ENCODE measurements around the gene MYO1G. TPM values are rescaled to one million over a fixed set of nuclear protein-coding genes. Genes with fewer than 3 reads are reported as not detected.
A peak's percentile ranks its signal among the peaks of the same experiment; 100 is the strongest.

MYO1G gene
- total RNA-seq, 2 experiments from 2014 or later, result 369 to 376 TPM

DNA sequence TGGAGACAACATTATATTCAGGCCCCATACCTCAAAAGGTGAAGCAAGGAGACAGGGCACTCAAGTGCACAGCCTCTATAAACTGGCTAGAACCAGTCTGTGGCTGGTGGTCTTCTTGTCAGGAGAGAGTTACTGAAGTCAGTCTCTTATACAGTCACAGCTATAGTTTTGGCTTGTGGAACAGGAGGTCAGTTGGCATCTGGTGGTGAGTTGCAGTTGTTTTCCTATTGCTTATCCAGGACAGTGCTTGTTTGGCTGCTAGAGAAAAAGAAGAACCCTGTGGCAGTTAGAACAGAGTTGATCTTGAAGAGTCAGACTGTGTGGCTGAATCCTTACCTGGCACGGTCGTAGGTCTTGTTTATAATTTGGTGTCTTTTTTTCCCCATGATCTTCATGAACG lies 38.4 kb upstream of the MYO1G start:
- H3K27ac Mint-ChIP-seq, result no peak overlapping the region
- no peak for DNase-seq
- no peak overlapping the region for H3K4me3 Mint-ChIP-seq
- POLR2A ChIA-PET, result no interaction called here
- H3K4me1 Mint-ChIP-seq, result peaks cover 41% of the 10 kb centered on the region
- H3K9me3 Mint-ChIP-seq (ENCODE audit: low read depth), result no peaks in the 10 kb centered on the region
- CTCF ChIA-PET, result no interaction called here
- intact Hi-C loops (cut with DNase I, micrococcal nuclease), result no loop called here
- ATAC-seq, result no peak
- H3K36me3 Mint-ChIP-seq (ENCODE audit: low read depth), result peaks cover 45% of the 10 kb centered on the region
- H3K27me3 Mint-ChIP-seq, result no peaks in the 10 kb centered on the region

DNA sequence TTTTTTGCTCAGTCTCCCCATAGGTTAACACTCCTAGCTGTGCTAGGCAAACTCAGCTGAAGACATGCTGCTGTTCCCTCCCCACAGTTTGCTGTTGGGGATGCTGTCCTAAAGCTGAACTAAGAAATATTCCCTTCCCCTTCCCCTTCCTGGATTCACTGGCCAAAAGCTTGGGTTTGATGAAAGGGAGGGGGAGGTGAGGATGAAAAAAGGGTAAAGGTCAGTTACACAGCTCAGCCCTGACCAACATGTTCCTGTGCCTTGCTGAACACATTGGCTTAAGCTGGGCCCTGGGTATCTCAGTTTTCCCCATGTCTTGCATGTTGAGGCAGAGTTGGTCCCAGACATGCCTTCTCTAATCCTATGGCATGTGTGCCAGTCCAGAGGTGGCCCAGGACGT lies 36.5 kb upstream of the MYO1G start:
- POLR2A ChIA-PET, result interaction anchor here (1.3 kb wide), 1 partner anchor 13 kb away, joined by 3 read pairs; no protein-coding TSS in a partner anchor

DNA sequence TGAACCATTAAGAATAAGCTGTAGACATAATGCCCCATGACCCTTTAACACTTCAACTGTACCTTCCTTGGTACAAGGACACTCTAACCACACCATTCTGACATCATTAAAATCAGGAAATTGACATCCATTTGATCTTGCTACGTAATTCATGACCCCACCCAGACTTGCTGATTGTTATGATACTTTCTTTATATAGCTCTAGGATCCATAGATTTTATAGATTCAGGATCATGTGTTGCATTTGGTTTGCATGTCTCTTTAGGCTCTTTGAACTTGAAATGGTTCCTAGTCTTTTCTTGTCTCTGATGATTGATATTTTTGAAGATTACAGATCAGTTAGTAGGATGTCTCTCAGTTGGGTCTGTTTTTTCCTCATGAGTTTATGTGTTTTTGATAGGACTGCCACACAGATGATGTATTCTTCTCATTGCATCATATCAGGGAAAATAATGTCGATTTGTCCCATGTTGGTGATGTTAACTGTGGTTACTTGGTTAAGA lies 34.7 kb upstream of the MYO1G start:
- intact Hi-C loops (cut with DNase I, micrococcal nuclease), result no loop called here
- DNase-seq, result no peak
- POLR2A ChIA-PET, result interaction anchor here (1.0 kb wide), 1 partner anchor 11 kb away, joined by 3 read pairs; no protein-coding TSS in a partner anchor

More for the DNA sequence above, 36.5 kb upstream of the MYO1G start:
- H3K36me3 Mint-ChIP-seq (ENCODE audit: low read depth), result peaks cover 47% of the 10 kb centered on the region
- H3K4me1 Mint-ChIP-seq, result peaks cover 30% of the 10 kb centered on the region
- H3K27me3 Mint-ChIP-seq, result no peaks in the 10 kb centered on the region
- H3K27ac Mint-ChIP-seq, result no peak overlapping the region
- no peaks in the 10 kb centered on the region for H3K9me3 Mint-ChIP-seq (ENCODE audit: low read depth)
- CTCF ChIA-PET, result interaction anchor here (0.7 to 1.3 kb wide), 5 partner anchors 12 to 42 kb away, joined by 3 to 5 read pairs (median 3); no protein-coding TSS in a partner anchor
- no peak for ATAC-seq
- DNase-seq, result no peak
- no peak overlapping the region for H3K4me3 Mint-ChIP-seq
- intact Hi-C loops (cut with DNase I, micrococcal nuclease), result no loop called here

DNA sequence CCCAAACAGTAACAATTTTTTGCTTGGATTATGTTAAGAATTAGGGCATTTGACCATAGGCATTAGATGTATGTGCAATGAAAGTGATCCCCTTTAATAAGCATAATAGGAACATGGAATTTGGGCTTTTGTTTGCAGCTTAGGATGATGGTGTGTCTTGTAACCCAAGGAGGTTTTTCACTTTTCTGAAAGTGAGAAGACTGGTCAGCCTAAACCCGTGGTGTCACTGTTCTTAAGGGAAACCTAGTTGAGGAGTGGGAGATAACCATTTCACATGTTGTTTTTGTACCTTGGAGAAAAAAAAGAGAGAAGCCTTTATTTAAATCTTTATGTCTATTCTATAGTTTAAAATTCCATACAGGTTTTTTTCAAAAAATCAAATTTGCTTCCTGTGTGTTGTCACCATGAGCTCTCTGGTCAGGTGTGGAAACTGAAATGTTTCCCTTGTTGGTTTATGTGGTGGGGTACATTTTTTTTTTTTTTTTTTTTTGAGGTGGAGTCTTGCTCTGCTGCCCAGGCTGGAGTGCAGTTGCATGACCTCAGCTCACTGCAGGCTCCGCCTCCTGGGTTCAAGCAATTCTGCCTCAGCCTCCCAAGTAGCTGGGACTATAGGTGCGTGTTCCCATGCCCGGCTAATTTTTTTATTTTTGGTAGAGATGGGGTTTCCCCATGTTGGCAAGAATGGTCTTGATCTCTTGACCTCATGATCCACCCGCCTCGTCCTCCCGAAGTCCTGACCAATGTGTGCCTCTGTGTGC lies 28.9 kb upstream of the MYO1G start:
- H3K27me3 Mint-ChIP-seq, result no peaks in the 10 kb centered on the region
- ChIA-PET POLR2A (no interaction called here), CTCF (interaction anchor here (0.7 to 1.0 kb wide), 4 partner anchors 13 to 191 kb away, joined by 3 to 5 read pairs (median 3); no protein-coding TSS in a partner anchor)
- no peak overlapping the region for H3K4me3 Mint-ChIP-seq
- H3K4me1 Mint-ChIP-seq, result peaks cover 60% of the 10 kb centered on the region
- no peaks in the 10 kb centered on the region for H3K9me3 Mint-ChIP-seq (ENCODE audit: low read depth)
- peaks cover 44% of the 10 kb centered on the region for H3K36me3 Mint-ChIP-seq (ENCODE audit: low read depth)
- DNase-seq, result no peak
- peak; percentile 36 for ATAC-seq
- intact Hi-C loops (cut with DNase I, micrococcal nuclease), result no loop called here
- H3K27ac Mint-ChIP-seq, result peak overlapping the region; percentile 48

More for the DNA sequence above, 34.7 kb upstream of the MYO1G start:
- ATAC-seq, result peak; percentile 26
- H3K9me3 Mint-ChIP-seq (ENCODE audit: low read depth), result no peaks in the 10 kb centered on the region
- H3K27ac Mint-ChIP-seq, result peak overlapping the region; percentile 44
- H3K27me3 Mint-ChIP-seq, result no peaks in the 10 kb centered on the region
- H3K4me1 Mint-ChIP-seq, result peaks cover 36% of the 10 kb centered on the region
- CTCF ChIA-PET, result interaction anchor here (0.8 to 1.8 kb wide), 2 partner anchors 12 kb away, joined by 3 to 4 read pairs; no protein-coding TSS in a partner anchor
- peaks cover 50% of the 10 kb centered on the region for H3K36me3 Mint-ChIP-seq (ENCODE audit: low read depth)
- H3K4me3 Mint-ChIP-seq, result no peak overlapping the region

DNA sequence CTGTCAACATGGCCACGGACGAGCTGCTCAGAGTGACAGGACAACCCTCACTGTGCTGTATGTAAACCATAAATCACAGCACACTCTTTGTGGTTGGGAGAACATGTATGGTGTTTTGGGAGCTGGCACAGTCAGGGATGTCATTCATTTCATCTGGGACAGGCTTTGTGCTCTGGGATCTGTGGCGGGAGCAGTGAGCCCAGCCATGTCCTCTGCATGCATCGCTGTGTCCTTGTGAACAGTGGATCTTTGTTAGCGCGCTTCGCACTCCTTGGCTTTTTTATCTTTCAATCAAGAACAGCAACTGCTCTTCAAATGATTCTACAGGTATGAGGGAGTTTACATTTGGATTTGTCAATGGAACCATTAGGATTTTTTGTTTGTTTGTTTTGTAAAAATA lies 28.3 kb upstream of the MYO1G start:
- DNase-seq, result no peak
- ATAC-seq, result no peak
- peaks cover 43% of the 10 kb centered on the region for H3K36me3 Mint-ChIP-seq (ENCODE audit: low read depth)
- H3K4me1 Mint-ChIP-seq, result peaks cover 60% of the 10 kb centered on the region
- POLR2A ChIA-PET, result no interaction called here
- peak overlapping the region; percentile 1 for H3K27ac Mint-ChIP-seq
- intact Hi-C loops (cut with DNase I, micrococcal nuclease), result no loop called here
- H3K27me3 Mint-ChIP-seq, result no peaks in the 10 kb centered on the region
- CTCF ChIA-PET, result interaction anchor here (0.7 to 1.0 kb wide), 2 partner anchors 150 to 191 kb away, joined by 3 read pairs; no protein-coding TSS in a partner anchor
- no peak overlapping the region for H3K4me3 Mint-ChIP-seq
- no peaks in the 10 kb centered on the region for H3K9me3 Mint-ChIP-seq (ENCODE audit: low read depth)

DNA sequence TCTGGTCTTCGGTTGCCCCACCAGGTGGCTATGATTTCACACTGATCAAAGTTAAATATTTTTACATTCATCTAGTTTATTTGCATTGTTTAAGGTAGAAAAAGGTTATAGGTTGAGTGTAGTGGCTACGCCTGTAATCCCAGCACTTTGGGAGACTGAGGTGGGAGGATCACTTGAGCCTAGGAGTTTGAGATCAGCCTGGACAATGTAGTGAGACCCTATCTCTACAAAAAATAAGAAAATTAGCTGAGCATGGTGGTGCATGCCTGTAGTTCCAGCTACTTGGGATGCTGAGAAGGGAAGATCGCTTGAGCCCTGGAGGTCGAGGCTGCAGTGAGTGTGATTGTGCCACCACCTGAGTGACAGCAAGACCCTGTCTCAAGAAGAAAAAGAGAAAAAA lies 25.0 kb upstream of the MYO1G start:
- Mint-ChIP-seq H3K4me3 (no peak overlapping the region), H3K9me3 (ENCODE audit: low read depth) (no peaks in the 10 kb centered on the region), H3K27ac (no peak overlapping the region), H3K36me3 (ENCODE audit: low read depth) (peaks cover 40% of the 10 kb centered on the region), H3K27me3 (no peaks in the 10 kb centered on the region), H3K4me1 (peaks cover 61% of the 10 kb centered on the region)
- ATAC-seq (no peak), DNase-seq (no peak)
- intact Hi-C loops (cut with DNase I, micrococcal nuclease), result no loop called here
- CTCF ChIA-PET, result interaction anchor here (1.0 to 1.2 kb wide), 3 partner anchors 16 to 108 kb away, joined by 3 read pairs; partner anchors contain the start of gene TBRG4
- POLR2A ChIA-PET, result interaction anchor here (0.6 to 0.7 kb wide), 2 partner anchors 26 to 253 kb away, joined by 3 to 4 read pairs; no protein-coding TSS in a partner anchor

DNA sequence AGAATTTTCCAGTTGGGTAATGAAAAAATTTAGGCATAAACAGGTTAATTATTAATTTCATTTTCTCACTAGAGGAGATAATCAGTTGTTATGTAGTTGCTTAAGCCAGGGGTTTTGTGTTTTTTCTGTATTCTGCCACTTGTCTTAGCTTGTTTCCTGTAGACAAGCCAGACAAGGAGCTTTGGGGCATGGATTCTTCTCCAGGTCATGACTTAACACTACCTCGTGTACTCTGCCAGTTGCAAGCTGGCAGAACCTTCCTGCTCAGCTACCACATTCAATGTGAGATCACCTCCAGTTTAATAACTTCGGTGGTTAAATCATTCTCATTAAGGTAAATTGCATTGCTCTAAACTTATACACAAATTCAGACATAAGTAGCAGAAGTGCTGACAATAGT lies 23.0 kb upstream of the MYO1G start:
- ATAC-seq, result no peak
- H3K36me3 Mint-ChIP-seq (ENCODE audit: low read depth), result peaks cover 27% of the 10 kb centered on the region
- H3K4me3 Mint-ChIP-seq, result peak overlapping the region; percentile 91
- H3K4me1 Mint-ChIP-seq, result peaks cover 52% of the 10 kb centered on the region
- H3K27ac Mint-ChIP-seq, result peak overlapping the region; percentile 98
- ChIA-PET POLR2A (interaction anchor here (0.6 to 6.7 kb wide), 26 partner anchors 9 to 421 kb away, joined by 3 to 99 read pairs (median 5); partner anchors contain the start of genes MYO1G, PURB and TBRG4), CTCF (interaction anchor here (0.6 to 2.8 kb wide), 17 partner anchors 11 to 365 kb away, joined by 3 to 28 read pairs (median 4); partner anchors contain the start of genes MYO1G and TBRG4)
- no peaks in the 10 kb centered on the region for H3K9me3 Mint-ChIP-seq (ENCODE audit: low read depth)
- no peaks in the 10 kb centered on the region for H3K27me3 Mint-ChIP-seq
- DNase-seq, result no peak
- intact Hi-C loops (cut with DNase I, micrococcal nuclease), result loop anchor here (1.0 to 2.0 kb wide), 3 partner anchors 10 to 363 kb away; no protein-coding TSS in a partner anchor

DNA sequence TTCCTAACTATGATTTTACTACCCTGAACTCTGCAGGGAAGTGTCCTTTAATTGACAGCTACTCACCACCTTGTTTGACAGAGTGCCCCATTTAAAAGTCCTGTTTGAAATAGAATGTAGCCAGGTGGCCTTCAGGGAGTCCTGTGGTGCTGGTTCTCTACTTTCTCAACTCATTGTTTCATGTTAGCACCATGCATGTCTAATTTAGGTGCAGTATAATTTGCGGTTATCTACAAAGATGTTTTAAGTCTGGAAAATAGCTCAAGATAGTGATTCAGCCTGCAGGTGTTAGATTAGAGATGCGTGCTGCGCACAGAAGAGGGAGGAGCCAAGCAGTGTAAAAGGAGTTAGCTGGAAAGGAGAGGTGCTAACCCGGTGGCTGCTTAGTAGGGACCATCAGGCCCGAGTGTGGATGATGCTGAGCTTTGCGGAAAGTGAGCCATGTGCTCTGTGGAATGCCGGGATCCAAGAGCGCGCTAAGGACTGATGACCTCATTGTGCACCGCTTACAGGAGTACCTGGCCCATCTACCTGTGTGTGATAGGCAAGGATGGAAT lies 22.4 kb upstream of the MYO1G start:
- Mint-ChIP-seq H3K27me3 (no peaks in the 10 kb centered on the region), H3K4me3 (peak overlapping the region; percentile 91), H3K4me1 (peaks cover 53% of the 10 kb centered on the region), H3K9me3 (ENCODE audit: low read depth) (no peaks in the 10 kb centered on the region), H3K36me3 (ENCODE audit: low read depth) (peaks cover 26% of the 10 kb centered on the region), H3K27ac (peak overlapping the region; percentile 98)
- ChIA-PET CTCF (interaction anchor here (0.6 to 2.8 kb wide), 18 partner anchors 11 to 365 kb away, joined by 3 to 28 read pairs (median 4); partner anchors contain the start of genes H2AZ2, MYO1G and TBRG4), POLR2A (interaction anchor here (0.6 to 6.7 kb wide), 28 partner anchors 9 to 420 kb away, joined by 3 to 99 read pairs (median 5); partner anchors contain the start of genes MYO1G, PURB and TBRG4)
- intact Hi-C loops (cut with DNase I, micrococcal nuclease), result loop anchor here (1.0 to 2.0 kb wide), 2 partner anchors 26 to 362 kb away; no protein-coding TSS in a partner anchor
- DNase-seq, result peak; percentile 82
- ATAC-seq, result peak; percentile 58

DNA sequence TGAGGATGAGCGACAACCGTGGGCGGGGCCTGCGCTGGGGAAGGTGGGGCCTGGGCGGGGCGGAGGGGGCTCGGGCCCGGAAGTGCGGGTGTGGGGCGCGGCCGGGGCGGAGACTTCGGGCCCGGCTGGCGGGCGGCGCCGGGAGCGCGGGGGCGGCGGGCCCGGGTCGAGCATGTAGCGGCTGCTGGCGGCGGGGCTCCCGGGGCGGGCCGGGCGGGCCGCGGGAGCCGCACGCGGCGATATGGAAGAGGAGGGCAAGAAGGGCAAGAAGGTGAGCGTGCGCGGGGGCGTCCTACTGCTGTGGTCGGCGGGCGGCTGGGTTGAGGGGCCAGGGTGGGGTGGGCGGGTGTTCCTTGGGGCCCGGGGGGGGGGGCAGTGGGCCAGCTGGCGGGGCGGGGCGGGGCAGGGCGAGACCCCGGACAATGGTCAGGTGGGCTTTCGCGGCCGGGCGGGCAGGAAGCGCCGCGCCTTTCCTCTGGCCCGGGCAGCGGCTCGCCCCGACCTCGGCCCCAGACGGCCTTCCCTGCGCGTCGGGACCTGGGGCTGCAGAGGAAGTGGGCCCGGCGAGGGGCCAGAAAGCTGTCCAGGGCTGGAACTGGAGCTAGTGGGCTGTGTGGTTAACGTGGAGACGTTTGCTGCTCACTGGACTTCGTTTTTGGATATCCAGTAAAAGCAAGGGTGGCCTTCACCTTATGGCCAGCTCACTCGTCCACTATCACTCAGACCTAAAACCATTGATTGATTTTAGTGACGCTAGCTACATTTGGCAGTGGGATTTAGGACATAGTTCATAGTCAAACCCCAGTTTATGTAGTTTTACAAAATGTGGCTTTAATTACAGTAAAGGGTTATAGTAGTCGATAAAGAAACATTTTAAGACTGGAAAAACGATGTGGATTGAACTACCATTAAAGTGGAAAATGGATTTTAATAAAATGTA lies 21.5 kb upstream of the MYO1G start, which contains the start of gene CCM2:
CCM2 (plus strand) TSS at position 109 of the 940 bp plus-strand sequence; CDS start at position 242, 133 bp downstream.
- Mint-ChIP-seq H3K9me3 (ENCODE audit: low read depth) (no peaks in the 10 kb centered on the region), H3K27me3 (no peaks in the 10 kb centered on the region), H3K4me3 (peak within 1 kb of the TSS; percentile 91), H3K36me3 (ENCODE audit: low read depth) (peaks cover 18% of the 10 kb centered on the region), H3K4me1 (peaks cover 54% of the 10 kb centered on the region), H3K27ac (peak within 1 kb of the TSS; percentile 98)
- intact Hi-C loops (cut with DNase I, micrococcal nuclease), result loop anchor here (1.0 to 2.0 kb wide), 8 partner anchors 20 to 394 kb away; partner anchors contain the start of genes OGDH (in 2 of the 2), H2AZ2 (in 1 of the 2) and TBRG4 (in 1 of the 2)
- DNase-seq, result no peak
- ChIA-PET POLR2A (interaction anchor here (0.7 to 6.7 kb wide), 23 partner anchors 10 to 203 kb away, joined by 3 to 99 read pairs (median 5); partner anchors contain the start of genes MYO1G, PURB and TBRG4), CTCF (interaction anchor here (0.6 to 3.1 kb wide), 15 partner anchors 10 to 152 kb away, joined by 3 to 28 read pairs (median 5); partner anchors contain the start of genes H2AZ2, MYO1G and TBRG4)
- ATAC-seq, result no peak

All from activated CD4-positive, alpha-beta T cell treated with anti-CD3 and anti-CD28 coated beads for 36 hours (primary cell).